HepG2 (cell line): Measurements from ENCODE around the gene MMP24OS. TPM values are rescaled to one million over a fixed set of nuclear protein-coding genes. Genes with fewer than 3 reads are reported as not detected.
A peak's percentile ranks its signal among the peaks of the same experiment; 100 is the strongest.

ENCODE experiments used
- AFF4 ChIP-seq: sonication (generic); formaldehyde crosslinking; IDR thresholded peaks from 2 replicates; pipeline ENCODE4 v1.4.0; 2020; ENCODE audit warnings: missing genetic modification reagents
- HOXA9 ChIP-seq: sonication (generic); formaldehyde crosslinking; IDR thresholded peaks from 2 replicates; pipeline ENCODE4 v1.8.1; 2022; ENCODE audit warnings: missing genetic modification reagents, mild to moderate bottlenecking, moderate library complexity, borderline replicate concordance
- MYNN ChIP-seq: sonication (generic); formaldehyde crosslinking; IDR thresholded peaks from 2 replicates; pipeline ENCODE4 v1.4.0; 2020; ENCODE audit warnings: mild to moderate bottlenecking, low read depth, missing genetic modification reagents
- ONECUT2 ChIP-seq: sonication (generic); formaldehyde crosslinking; IDR thresholded peaks from 2 replicates; pipeline ENCODE4 v1.4.0; 2020; ENCODE audit warnings: missing genetic modification reagents
- RBAK ChIP-seq: sonication (generic); formaldehyde crosslinking; IDR thresholded peaks from 2 replicates; pipeline ENCODE4 v1.5.1; 2020; ENCODE audit warnings: mild to moderate bottlenecking, missing genetic modification reagents
- RXRB ChIP-seq: IDR thresholded peaks from 2 replicates; pipeline ENCODE4 v1.6.1; 2016; ENCODE audit warnings: borderline replicate concordance, missing genetic modification reagents, missing compliant biosample characterization
- SOX6 ChIP-seq, 2 experiments: fragments of 450-650 bp in 1 of 2; sonication (generic) in 1 of 2; formaldehyde crosslinking in 1 of 2; IDR thresholded peaks; 2 replicates each; pipeline versions ENCODE4 v1.4.0 to v1.6.1; 2017 to 2020; ENCODE audit warnings: antibody characterized with exemption in 1 of 2, mild to moderate bottlenecking in 1 of 2, missing genetic modification reagents in 1 of 2
- SP5 ChIP-seq: IDR thresholded peaks from 2 replicates; pipeline ENCODE4 v1.6.1; 2016; ENCODE audit warnings: low read depth, borderline replicate concordance
- TCF12 ChIP-seq, 2 experiments: fragments of 450-650 bp in 1 of 2; sonication (generic) in 1 of 2; formaldehyde crosslinking in 1 of 2; IDR thresholded peaks; 2 replicates each; pipeline versions ENCODE4 v1.6.1 to v1.8.0; 2017 to 2022; ENCODE audit warnings: antibody characterized with exemption in 1 of 2, mild to moderate bottlenecking in 1 of 2, missing genetic modification reagents in 1 of 2, moderate library complexity in 1 of 2
- THAP11 ChIP-seq: IDR thresholded peaks from 2 replicates; pipeline ENCODE4 v1.6.1; 2016; ENCODE audit warnings: missing biosample characterization, missing genetic modification reagents
- ZFP37 ChIP-seq: sonication (generic); formaldehyde crosslinking; IDR thresholded peaks from 2 replicates; pipeline ENCODE4 v1.4.0; 2020; ENCODE audit warnings: missing genetic modification reagents, borderline replicate concordance
- ZNF205 ChIP-seq: IDR thresholded peaks from 2 replicates; pipeline ENCODE4 v1.6.1; 2018; ENCODE audit warnings: missing biosample characterization, missing genetic modification reagents
- ZNF280B ChIP-seq: sonication (generic); formaldehyde crosslinking; IDR thresholded peaks from 2 replicates; pipeline ENCODE4 v1.5.0; 2020; ENCODE audit warnings: missing genetic modification reagents, mild to moderate bottlenecking, borderline replicate concordance
- ZNF619 ChIP-seq: sonication (generic); formaldehyde crosslinking; IDR thresholded peaks from 2 replicates; pipeline ENCODE4 v1.4.0; 2020; ENCODE audit warnings: mild to moderate bottlenecking, missing genetic modification reagents
- ZNF670 ChIP-seq: sonication (generic); formaldehyde crosslinking; IDR thresholded peaks from 2 replicates; pipeline ENCODE4 v1.8.0; 2022; ENCODE audit warnings: mild to moderate bottlenecking, missing genetic modification reagents, borderline replicate concordance
- ZNF75D ChIP-seq: sonication (generic); formaldehyde crosslinking; IDR thresholded peaks from 2 replicates; pipeline ENCODE4 v1.8.1; 2023; ENCODE audit warnings: missing genetic modification reagents, mild to moderate bottlenecking, borderline replicate concordance
- ZSCAN30 ChIP-seq: sonication (generic); formaldehyde crosslinking; IDR thresholded peaks from 2 replicates; pipeline ENCODE4 v1.5.0; 2020; ENCODE audit warnings: mild to moderate bottlenecking, missing genetic modification reagents
- polyA plus RNA-seq, 8 experiments: library from polyadenylated mRNA; depleted of rRNA in 3 of 8; stranded (reverse) in 7 of 8; unstranded in 1 of 8; fragments of >200 nt; fragmentation: Illumina TruSeq in 4 of 8; extraction: Trizol in 4 of 8; gene quantifications; 2 replicates each; pipeline versions ENCODE4 v1.2.1 to v1.2.3, GENCODE V29; 2011 to 2016; ENCODE audit warnings: low read depth in 4 of 8, missing spikeins in 1 of 8, mixed read lengths in 1 of 8; ENCODE audit not compliant: insufficient read depth in 1 of 8
- total RNA-seq, 5 experiments: library from RNA; depleted of rRNA; stranded (reverse); fragments of >200 nt; fragmentation: Illumina TruSeq; extraction: Trizol; gene quantifications; 2 replicates each; pipeline ENCODE4 v1.2.3, GENCODE V29; 2016; ENCODE audit warnings: low read depth in 1 of 5

MMP24OS gene
- total and polyA plus RNA-seq, 2 of the 13 experiments (the other 11 are each of a cell fraction or from before 2014, with no cell fraction given) = 6.0 to 8.5 TPM

- TF ChIP-seq ZFP37 (CRISPR knock-in tag) (no peak), RXRB (CRISPR knock-in tag) (no peak), SOX6 (IDR thresholded peaks at IDR 0.05) (no peak), SOX6 (CRISPR knock-in tag; IDR thresholded peaks at IDR 0.05) (peak; percentile 65), ZSCAN30 (CRISPR knock-in tag) (no peak), AFF4 (CRISPR knock-in tag) (no peak), ZNF619 (CRISPR knock-in tag) (no peak), SP5 (CRISPR knock-in tag) (0 out of 2 replicates have a peak, but pooled peaks have one; percentile 8), ZNF75D (CRISPR knock-in tag) (no peak), ONECUT2 (CRISPR knock-in tag) (no peak), ZNF280B (peak; percentile 62; the same call in 1 of the 2 replicates), MYNN (no peak), RBAK (CRISPR knock-in tag) (no peak), HOXA9 (CRISPR knock-in tag) (no peak), THAP11 (CRISPR knock-in tag) (0 out of 2 replicates have a peak, but pooled peaks have one; percentile 6), ZNF670 (CRISPR knock-in tag) (no peak), ZNF205 (CRISPR knock-in tag) (no peak), TCF12 (IDR thresholded peaks at IDR 0.05) (no peak), TCF12 (CRISPR knock-in tag; IDR thresholded peaks at IDR 0.05) (no peak)
These were observed 15.7 kb upstream of the MMP24OS start (continued) for GRCh38 chr20:35293303-35294292.
